Thyroid gland (tissue), 4 donors: ENCODE measurements around the gene DNHD1. TPM values are rescaled to one million over a fixed set of nuclear protein-coding genes. Genes with fewer than 3 reads are reported as not detected.

Experiments used
- DNase-seq, 2 donors: peaks; one replicate each; pipeline ENCODE4 v3.0.0-alpha.2; 2019
- H3K27ac ChIP-seq, 3 donors: fragments of 200-600 bp; sonication (generic); 1 replicate in 2 of 3; 2 replicates in 1 of 3; pipeline ENCODE4 v1.5.1; 2016 to 2019; ENCODE audit warnings: mild to moderate bottlenecking in 1 of 3, moderate library complexity in 1 of 3
- H3K27me3 ChIP-seq: fragments of 200-600 bp; sonication (generic); one replicate; pipeline ENCODE4 v1.5.1; 2019
- H3K36me3 ChIP-seq, 2 donors: fragments of 200-600 bp; sonication (generic); one replicate each; pipeline ENCODE4 v1.5.1; 2016 to 2019
- H3K4me1 ChIP-seq, 2 donors: fragments of 200-600 bp; sonication (generic); one replicate each; pipeline ENCODE4 v1.5.1; 2017 to 2019
- H3K4me3 ChIP-seq, 3 donors: fragments of 200-600 bp; sonication (generic); replicated peaks in 1 of 3; 1 replicate in 2 of 3; 2 replicates in 1 of 3; pipeline ENCODE4 v1.5.1; 2016; ENCODE audit warnings: mild to moderate bottlenecking in 1 of 3
- H3K9me3 ChIP-seq: fragments of 200-600 bp; sonication (generic); one replicate; pipeline ENCODE4 v1.5.1; 2017
- POLR2A ChIP-seq, 2 donors: fragments of 450-650 bp; IDR thresholded peaks; one replicate each; pipeline ENCODE4 v1.6.1; 2017; ENCODE audit warnings: antibody characterized with exemption in 2 of 2, mild to moderate bottlenecking in 2 of 2, moderate library complexity in 1 of 2
- WGBS, 2 donors: methylation state at CpG; one replicate each; pipeline ENCODE4 v1.1.5; 2017; 5-methylcytosine and 5-hydroxymethylcytosine counted together
- intact Hi-C: fragments of 100-400 bp; cut with DNase I; formaldehyde crosslinking; loops from one replicate; pipeline ENCODE4 v1.15.1; 2023
- total RNA-seq, 4 donors: library from RNA; depleted of rRNA; stranded (reverse); fragments of >200 nt; gene quantifications; one replicate each; pipeline ENCODE4 v1.2.3, GENCODE V29; 2016
- TF ChIP-seq, protein P1 (sequence below), 6 experiments: fragments of 200-600 bp in 3 of 6; fragments of 450-650 bp in 3 of 6; sonication (generic) in 3 of 6; IDR thresholded peaks; one replicate each; pipeline ENCODE4 v1.5.1; 2016 to 2019; ENCODE audit warnings: antibody characterized with exemption in 6 of 6, mild to moderate bottlenecking in 2 of 6, inconsistent platforms in 1 of 6, moderate library complexity in 1 of 6

The DNHD1 gene
- total RNA-seq, 4 donors from 2014 or later, result 10.9 to 21.8 (median 14.9) TPM

- H3K4me3 ChIP-seq, result no peak overlapping the region
- no peaks in the 10 kb centered on the region for H3K4me1 ChIP-seq
- no peak overlapping the region for H3K27ac ChIP-seq
- TF ChIP-seq, protein P1, sequence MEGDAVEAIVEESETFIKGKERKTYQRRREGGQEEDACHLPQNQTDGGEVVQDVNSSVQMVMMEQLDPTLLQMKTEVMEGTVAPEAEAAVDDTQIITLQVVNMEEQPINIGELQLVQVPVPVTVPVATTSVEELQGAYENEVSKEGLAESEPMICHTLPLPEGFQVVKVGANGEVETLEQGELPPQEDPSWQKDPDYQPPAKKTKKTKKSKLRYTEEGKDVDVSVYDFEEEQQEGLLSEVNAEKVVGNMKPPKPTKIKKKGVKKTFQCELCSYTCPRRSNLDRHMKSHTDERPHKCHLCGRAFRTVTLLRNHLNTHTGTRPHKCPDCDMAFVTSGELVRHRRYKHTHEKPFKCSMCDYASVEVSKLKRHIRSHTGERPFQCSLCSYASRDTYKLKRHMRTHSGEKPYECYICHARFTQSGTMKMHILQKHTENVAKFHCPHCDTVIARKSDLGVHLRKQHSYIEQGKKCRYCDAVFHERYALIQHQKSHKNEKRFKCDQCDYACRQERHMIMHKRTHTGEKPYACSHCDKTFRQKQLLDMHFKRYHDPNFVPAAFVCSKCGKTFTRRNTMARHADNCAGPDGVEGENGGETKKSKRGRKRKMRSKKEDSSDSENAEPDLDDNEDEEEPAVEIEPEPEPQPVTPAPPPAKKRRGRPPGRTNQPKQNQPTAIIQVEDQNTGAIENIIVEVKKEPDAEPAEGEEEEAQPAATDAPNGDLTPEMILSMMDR (IDR thresholded peaks at IDR 0.05), result peak; percentile 32 to 95 (median 80)
- TF ChIP-seq POLR2A (IDR thresholded peaks at IDR 0.05), result no peak
- no peaks in the 10 kb centered on the region for H3K36me3 ChIP-seq
- DNase-seq, result peak in 1 of 2 donors; percentile 15
- intact Hi-C loops, result loop anchor here (5.0 to 10.0 kb wide), 2 partner anchors 86 to 173 kb away; partner anchors contain the start of gene TPP1
- WGBS, 2 donors, result 0 to 3% methylated on average over 1 of the region's 1 CpG
- no peaks in the 10 kb centered on the region for H3K27me3 ChIP-seq
- no peaks in the 10 kb centered on the region for H3K9me3 ChIP-seq
Measured at GRCh38 chr11:6531267-6531752, 34.2 kb downstream of the DNHD1 start.

GRCh38 chr11:6538456-6538855 lies 41.4 kb downstream of the DNHD1 start:
- intact Hi-C loops, result loop anchor here (10.0 kb wide), 1 partner anchor 166 kb away; no protein-coding TSS in a partner anchor
- 80 to 82% methylated on average over 7 to 8 of the region's 8 CpGs for WGBS, 2 donors
- no peak for TF ChIP-seq POLR2A (IDR thresholded peaks at IDR 0.05)
- TF ChIP-seq, protein P1 (IDR thresholded peaks at IDR 0.05), result no peak

DNA sequence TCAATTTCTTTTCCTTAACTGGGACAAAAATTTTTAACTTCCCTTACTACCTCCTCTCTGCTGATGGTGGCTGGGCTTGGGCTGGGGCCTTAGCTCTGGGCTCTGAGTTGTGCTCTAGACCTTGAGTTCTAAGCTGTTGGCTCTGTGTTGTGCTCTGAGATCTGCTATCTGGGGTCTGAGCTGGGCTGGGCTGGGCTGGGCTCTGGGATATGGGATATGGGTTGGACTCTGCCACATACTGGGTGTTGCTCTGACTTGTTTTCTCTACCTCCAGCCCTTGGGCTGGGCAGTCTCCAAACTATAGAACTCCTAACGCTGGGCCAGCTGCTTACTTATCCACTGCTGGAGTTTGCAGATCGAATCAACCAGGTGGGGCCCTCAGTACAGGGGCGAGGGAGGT lies 41.9 kb downstream of the DNHD1 start:
- intact Hi-C loops, result loop anchor here (10.0 kb wide), 1 partner anchor 166 kb away; no protein-coding TSS in a partner anchor
- Histone ChIP-seq H3K4me1 (no peaks in the 10 kb centered on the region), H3K27me3 (no peaks in the 10 kb centered on the region), H3K36me3 (no peaks in the 10 kb centered on the region), H3K4me3 (no peak overlapping the region), H3K27ac (no peak overlapping the region), H3K9me3 (no peaks in the 10 kb centered on the region)
- WGBS, 2 donors, result 80 to 95% methylated on average over 3 of the region's 3 CpGs
- DNase-seq, result no peak
- TF ChIP-seq POLR2A (IDR thresholded peaks at IDR 0.05), result no peak
- TF ChIP-seq, protein P1 (IDR thresholded peaks at IDR 0.05), result no peak

More at GRCh38 chr11:6538456-6538855, 41.4 kb downstream of the DNHD1 start:
- H3K36me3 ChIP-seq, result no peaks in the 10 kb centered on the region
- no peak overlapping the region for H3K4me3 ChIP-seq
- H3K27ac ChIP-seq, result no peak overlapping the region
- DNase-seq, result no peak
- H3K4me1 ChIP-seq, result no peaks in the 10 kb centered on the region
- H3K27me3 ChIP-seq, result no peaks in the 10 kb centered on the region
- no peaks in the 10 kb centered on the region for H3K9me3 ChIP-seq

DNA sequence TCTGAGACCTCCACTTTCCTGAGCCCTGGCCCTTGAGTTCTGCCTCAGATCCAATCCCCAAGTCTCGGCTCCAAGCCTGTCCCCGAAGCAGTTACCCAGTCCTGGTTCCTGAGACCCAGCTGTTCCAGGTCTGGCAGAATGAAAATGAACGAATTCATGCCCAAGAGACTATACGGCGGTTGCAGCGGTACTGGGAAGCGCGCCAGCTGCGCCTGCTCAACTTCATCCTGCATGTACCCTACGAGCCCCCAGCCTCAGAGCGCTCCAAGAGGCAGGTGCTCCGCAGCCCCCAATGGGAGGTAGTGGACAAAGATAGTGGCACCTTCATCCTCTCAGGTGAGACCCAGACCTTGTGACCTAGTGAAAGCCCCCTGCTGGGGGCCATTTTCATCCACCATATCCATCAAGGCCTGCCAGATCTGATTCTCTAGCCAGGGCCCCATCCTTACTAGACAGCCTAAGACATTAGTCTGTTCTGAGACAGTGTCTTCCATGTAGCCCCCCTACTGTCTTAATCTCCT lies 42.7 kb downstream of the DNHD1 start:
- Histone ChIP-seq H3K27ac (no peak overlapping the region), H3K4me1 (no peaks in the 10 kb centered on the region), H3K27me3 (no peaks in the 10 kb centered on the region), H3K36me3 (no peaks in the 10 kb centered on the region), H3K9me3 (no peaks in the 10 kb centered on the region), H3K4me3 (no peak overlapping the region)
- intact Hi-C loops, result loop anchor here (10.0 kb wide), 1 partner anchor 165 kb away; no protein-coding TSS in a partner anchor
- no peak for DNase-seq
- WGBS, 2 donors, result 92% methylated on average over 12 of the region's 12 CpGs
- no peak for TF ChIP-seq POLR2A (IDR thresholded peaks at IDR 0.05)
- TF ChIP-seq, protein P1 (IDR thresholded peaks at IDR 0.05), result no peak

DNA sequence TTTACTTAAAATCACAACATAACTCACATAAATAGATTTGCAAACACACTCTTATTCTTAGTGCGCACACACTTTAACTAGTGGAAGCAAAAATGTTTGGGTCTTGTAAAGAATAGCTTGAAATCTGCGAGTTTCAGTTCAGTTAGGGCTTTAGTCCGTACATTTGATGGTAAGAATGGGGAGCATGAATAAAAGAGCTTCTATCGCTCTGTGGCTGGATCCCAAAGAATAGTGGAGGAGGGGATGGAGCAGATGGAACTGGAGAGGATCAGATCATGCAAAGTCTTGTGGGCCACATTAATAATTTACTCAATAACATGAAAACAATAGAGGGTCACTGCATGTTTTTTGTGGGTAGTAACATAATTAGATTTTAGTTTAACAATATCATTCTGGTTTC lies 44.3 kb downstream of the DNHD1 start:
- no peak overlapping the region for H3K27ac ChIP-seq
- WGBS, 2 donors, result 71 to 73% methylated on average over 4 of the region's 4 CpGs
- H3K27me3 ChIP-seq, result no peaks in the 10 kb centered on the region

More for the DNA sequence above, 44.3 kb downstream of the DNHD1 start:
- no peaks in the 10 kb centered on the region for H3K36me3 ChIP-seq
- DNase-seq, result no peak
- no peak overlapping the region for H3K4me3 ChIP-seq
- intact Hi-C loops, result no loop called here
- H3K9me3 ChIP-seq, result no peaks in the 10 kb centered on the region
- TF ChIP-seq, protein P1 (IDR thresholded peaks at IDR 0.05), result no peak
- no peak for TF ChIP-seq POLR2A (IDR thresholded peaks at IDR 0.05)
- H3K4me1 ChIP-seq, result no peaks in the 10 kb centered on the region
